Loucy (cell line): ENCODE measurements around the gene CACNA1D.

Experiments
- H2AFZ ChIP-seq: fragments of 200-600 bp; sonication (generic); 2 replicates; pipeline ENCODE4 v1.6.0; 2016; ENCODE audit warnings: antibody characterized with exemption, mild to moderate bottlenecking, low read length, moderate library complexity
- H3F3A ChIP-seq: fragments of 200-600 bp; 2 replicates; pipeline ENCODE4 v1.6.0; 2016; ENCODE audit warnings: antibody characterized with exemption, low read depth, mild to moderate bottlenecking
- H3K27me3 ChIP-seq: fragments of 200-600 bp; sonication (generic); 2 replicates; pipeline ENCODE4 v1.6.1; 2014; ENCODE audit warnings: low read length, mild to moderate bottlenecking; ENCODE audit not compliant: insufficient read depth, poor library complexity, severe bottlenecking
- H3K36me3 ChIP-seq: fragments of 200-600 bp; sonication (generic); 2 replicates; pipeline ENCODE4 v1.6.1; 2016; ENCODE audit warnings: low read length; ENCODE audit not compliant: insufficient read depth
- H3K4me1 ChIP-seq: fragments of 200-600 bp; sonication (generic); 2 replicates; pipeline ENCODE4 v1.5.1; 2014; ENCODE audit warnings: low read length, mild to moderate bottlenecking; ENCODE audit not compliant: insufficient read depth, poor library complexity, severe bottlenecking
- H3K4me2 ChIP-seq: fragments of 200-600 bp; sonication (generic); 2 replicates; pipeline ENCODE4 v1.6.0; 2014; ENCODE audit warnings: antibody characterized with exemption, low read length, low read depth, mild to moderate bottlenecking; ENCODE audit not compliant: poor library complexity, severe bottlenecking
- H3K4me3 ChIP-seq: fragments of 200-600 bp; sonication (generic); 2 replicates; pipeline ENCODE4 v1.5.1; 2014; ENCODE audit warnings: low read length, mild to moderate bottlenecking, mixed read lengths; ENCODE audit not compliant: poor library complexity, severe bottlenecking
- H3K79me2 ChIP-seq: fragments of 200-600 bp; sonication (generic); 2 replicates; pipeline ENCODE4 v1.6.1; 2014; ENCODE audit warnings: low read length; ENCODE audit not compliant: insufficient read depth
- H3K9ac ChIP-seq: fragments of 200-600 bp; sonication (generic); 2 replicates; pipeline ENCODE4 v1.6.0; 2014; ENCODE audit warnings: mild to moderate bottlenecking, low read depth, low read length, moderate library complexity; ENCODE audit not compliant: poor library complexity, severe bottlenecking
- H3K9me2 ChIP-seq: fragments of 200-600 bp; sonication (generic); replicated peaks from 2 replicates; pipeline ENCODE4 v1.6.1; 2016; ENCODE audit warnings: low read depth, low read length, mixed read lengths
- H3K9me3 ChIP-seq: fragments of 200-600 bp; sonication (generic); 2 replicates; pipeline ENCODE4 v1.6.1; 2014; ENCODE audit warnings: mild to moderate bottlenecking, antibody characterized with exemption, low read length, low read depth; ENCODE audit not compliant: insufficient read depth
- H4K20me1 ChIP-seq: fragments of 200-600 bp; sonication (generic); 2 replicates; pipeline ENCODE4 v1.6.0; 2014; ENCODE audit warnings: antibody characterized with exemption, low read length, mild to moderate bottlenecking; ENCODE audit not compliant: insufficient read depth, poor library complexity, severe bottlenecking
- EZH2phosphoT487 ChIP-seq: fragments of 200-600 bp; IDR thresholded peaks from 2 replicates; pipeline ENCODE4 v1.6.1; 2018; ENCODE audit warnings: antibody characterized with exemption, mild to moderate bottlenecking, moderate library complexity, borderline replicate concordance
- TF ChIP-seq, protein P1 (sequence below): fragments of 200-600 bp; sonication (generic); conservative IDR thresholded peaks from 2 replicates; pipeline ENCODE4 v1.5.1; 2014; ENCODE audit warnings: mild to moderate bottlenecking, antibody characterized with exemption, low read length

The CACNA1D gene

DNA sequence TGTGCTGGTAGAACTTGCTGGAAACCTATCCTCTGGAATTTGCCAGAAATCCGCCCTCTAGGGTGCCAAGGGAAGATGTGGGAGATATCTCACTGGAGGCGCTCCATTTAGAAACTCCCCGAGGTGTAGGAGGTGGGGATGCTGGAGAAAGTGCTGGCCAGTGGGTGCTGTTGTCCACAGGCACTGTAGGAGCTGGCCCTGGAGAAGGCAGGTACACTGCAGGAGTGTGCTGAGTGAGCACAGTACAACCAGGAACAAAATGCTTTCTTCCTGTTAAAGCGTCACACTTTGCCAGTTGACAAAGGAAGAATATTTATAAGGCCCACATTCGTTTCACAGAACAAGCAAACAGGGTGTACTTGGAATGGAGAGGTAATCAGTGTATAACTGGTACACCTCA, 119.9 kb downstream of the CACNA1D start:
- no peak for TF ChIP-seq EZH2phosphoT487
- TF ChIP-seq, protein P1, sequence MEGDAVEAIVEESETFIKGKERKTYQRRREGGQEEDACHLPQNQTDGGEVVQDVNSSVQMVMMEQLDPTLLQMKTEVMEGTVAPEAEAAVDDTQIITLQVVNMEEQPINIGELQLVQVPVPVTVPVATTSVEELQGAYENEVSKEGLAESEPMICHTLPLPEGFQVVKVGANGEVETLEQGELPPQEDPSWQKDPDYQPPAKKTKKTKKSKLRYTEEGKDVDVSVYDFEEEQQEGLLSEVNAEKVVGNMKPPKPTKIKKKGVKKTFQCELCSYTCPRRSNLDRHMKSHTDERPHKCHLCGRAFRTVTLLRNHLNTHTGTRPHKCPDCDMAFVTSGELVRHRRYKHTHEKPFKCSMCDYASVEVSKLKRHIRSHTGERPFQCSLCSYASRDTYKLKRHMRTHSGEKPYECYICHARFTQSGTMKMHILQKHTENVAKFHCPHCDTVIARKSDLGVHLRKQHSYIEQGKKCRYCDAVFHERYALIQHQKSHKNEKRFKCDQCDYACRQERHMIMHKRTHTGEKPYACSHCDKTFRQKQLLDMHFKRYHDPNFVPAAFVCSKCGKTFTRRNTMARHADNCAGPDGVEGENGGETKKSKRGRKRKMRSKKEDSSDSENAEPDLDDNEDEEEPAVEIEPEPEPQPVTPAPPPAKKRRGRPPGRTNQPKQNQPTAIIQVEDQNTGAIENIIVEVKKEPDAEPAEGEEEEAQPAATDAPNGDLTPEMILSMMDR: no peak
- no peaks in the 10 kb centered on the region for H3K27me3 ChIP-seq
- H4K20me1 ChIP-seq: no peaks in the 10 kb centered on the region
- no peak overlapping the region for H2AFZ ChIP-seq
- H3K4me2 ChIP-seq: no peak overlapping the region
- no peaks in the 10 kb centered on the region for H3K9me2 ChIP-seq
- no peak overlapping the region for H3K9ac ChIP-seq
- H3K9me3 ChIP-seq: no peaks in the 10 kb centered on the region
- no peak overlapping the region for H3K4me3 ChIP-seq
- no peaks in the 10 kb centered on the region for H3F3A ChIP-seq
- H3K4me1 ChIP-seq: no peaks in the 10 kb centered on the region
- H3K79me2 ChIP-seq: no peaks in the 10 kb centered on the region
- H3K36me3 ChIP-seq: no peaks in the 10 kb centered on the region

DNA sequence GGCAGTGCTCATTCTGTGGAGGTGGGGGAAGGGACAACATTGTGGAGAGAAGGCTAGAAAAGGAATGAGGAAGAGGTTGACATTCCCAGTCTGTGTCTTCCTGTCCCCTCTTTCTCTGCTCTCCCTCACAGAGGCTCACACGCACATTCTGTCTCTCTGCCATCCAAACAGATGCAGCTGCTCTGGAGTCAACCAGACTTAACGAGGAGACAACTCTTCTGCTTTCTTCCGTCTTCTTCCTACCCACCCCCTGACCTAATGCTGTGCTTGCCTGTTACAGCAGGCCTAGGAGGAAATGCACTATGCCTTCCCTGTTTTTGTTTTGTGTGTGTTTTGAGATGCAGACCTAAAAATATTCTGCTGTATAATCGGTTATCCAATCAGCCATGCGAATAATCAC, 121.9 kb downstream of the CACNA1D start:
- TF ChIP-seq EZH2phosphoT487: no peak
- TF ChIP-seq, protein P1: no peak
- H2AFZ ChIP-seq: no peak overlapping the region
- H3K9ac ChIP-seq: no peak overlapping the region
- H3K79me2 ChIP-seq: no peaks in the 10 kb centered on the region
- H3K9me2 ChIP-seq: no peaks in the 10 kb centered on the region
- no peaks in the 10 kb centered on the region for H3K36me3 ChIP-seq
- no peak overlapping the region for H3K4me2 ChIP-seq
- H3F3A ChIP-seq: no peaks in the 10 kb centered on the region
- H3K4me3 ChIP-seq: no peak overlapping the region
- no peaks in the 10 kb centered on the region for H3K4me1 ChIP-seq
- H3K27me3 ChIP-seq: no peaks in the 10 kb centered on the region
- H4K20me1 ChIP-seq: no peaks in the 10 kb centered on the region
- no peaks in the 10 kb centered on the region for H3K9me3 ChIP-seq

DNA sequence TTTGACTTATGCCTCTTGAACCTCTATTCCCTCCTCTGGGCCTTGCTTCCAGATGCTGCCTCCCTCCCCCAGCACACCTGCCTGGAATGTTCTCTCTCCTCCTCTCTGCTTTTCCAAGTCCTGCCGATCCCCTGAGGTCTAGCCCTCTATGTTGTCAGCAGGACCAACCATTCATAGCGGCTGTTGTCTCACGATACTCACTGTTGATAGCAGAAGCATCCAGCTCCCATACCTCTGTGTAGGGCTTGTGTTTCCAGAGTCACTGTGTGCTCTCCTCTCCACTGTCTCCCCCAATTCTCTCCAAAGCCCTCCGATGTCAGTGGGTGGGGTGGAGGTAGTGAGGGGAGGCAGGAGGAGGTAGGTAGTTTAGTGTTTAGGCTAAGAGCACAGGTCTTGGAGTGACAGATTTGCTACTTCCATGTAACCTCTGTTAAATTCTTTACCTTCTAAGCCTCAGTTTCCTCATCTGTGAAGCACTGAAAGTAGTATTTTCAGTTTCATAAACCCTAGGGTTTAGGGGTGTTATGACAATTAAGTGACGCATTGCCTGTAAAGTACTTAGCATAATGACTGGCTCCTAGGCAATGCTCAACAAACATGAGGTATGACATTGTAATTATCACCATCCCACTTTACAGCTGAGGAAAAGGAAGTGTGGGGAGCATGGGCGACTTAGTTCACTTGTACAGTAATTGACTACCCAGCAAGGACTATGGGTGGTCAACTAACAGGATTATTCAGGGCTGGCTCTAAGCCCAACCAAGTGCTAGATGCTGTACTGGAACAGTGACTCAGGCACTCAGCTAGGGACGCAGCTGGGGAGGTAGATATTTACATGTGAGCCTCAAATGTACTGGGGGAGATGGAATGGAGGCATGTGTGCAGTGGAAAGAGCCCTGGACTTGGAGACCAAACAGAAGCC, 122.8 kb downstream of the CACNA1D start:
- TF ChIP-seq, protein P1: no peak
- Histone ChIP-seq H3F3A (no peaks in the 10 kb centered on the region), H4K20me1 (no peaks in the 10 kb centered on the region)

More for the DNA sequence above, 122.8 kb downstream of the CACNA1D start:
- H2AFZ ChIP-seq: no peak overlapping the region
- H3K9ac ChIP-seq: no peak overlapping the region
- no peak overlapping the region for H3K4me2 ChIP-seq
- no peaks in the 10 kb centered on the region for H3K9me3 ChIP-seq
- no peak overlapping the region for H3K4me3 ChIP-seq
- H3K36me3 ChIP-seq: no peaks in the 10 kb centered on the region
- no peaks in the 10 kb centered on the region for H3K27me3 ChIP-seq
- no peaks in the 10 kb centered on the region for H3K9me2 ChIP-seq
- H3K4me1 ChIP-seq: no peaks in the 10 kb centered on the region
- no peaks in the 10 kb centered on the region for H3K79me2 ChIP-seq
